NCI-H526 treated with DMSO at 0.1 percent for 48 hours (cell line): ENCODE data around the gene POLR3G.

ENCODE experiments used
- DNase-seq: peaks from one replicate; lab custom pipeline; 2025; lab: John Stamatoyannopoulos, UW

Gene POLR3G

DNA sequence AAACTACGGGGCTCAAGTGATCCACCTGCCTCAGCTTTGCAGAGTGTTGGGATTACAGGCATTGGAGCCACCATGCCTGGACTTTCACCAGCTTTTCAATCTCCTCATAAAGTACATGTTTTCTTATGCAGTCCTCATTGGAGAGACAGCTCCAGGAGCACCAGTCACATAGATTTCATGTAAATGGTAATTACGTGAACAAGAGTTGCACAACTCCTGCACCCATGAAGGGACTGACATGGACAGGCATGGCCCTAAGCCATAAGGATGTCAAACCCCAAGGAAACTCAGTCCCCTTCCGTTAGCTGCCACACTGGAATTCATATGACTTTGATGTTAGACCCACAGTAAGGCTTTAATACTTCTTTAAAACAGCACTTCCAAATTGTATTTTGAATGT, 76.3 kb downstream of the POLR3G start:
- no peak for DNase-seq

GRCh38 chr5:90551376-90551775, 76.7 kb downstream of the POLR3G start:
- no peak for DNase-seq

- DNase-seq, result no peak
Measured at GRCh38 chr5:90553711-90554110, 79.0 kb downstream of the POLR3G start.

- no peak for DNase-seq
Measured at GRCh38 chr5:90554358-90555006, 79.8 kb downstream of the POLR3G start.

DNA sequence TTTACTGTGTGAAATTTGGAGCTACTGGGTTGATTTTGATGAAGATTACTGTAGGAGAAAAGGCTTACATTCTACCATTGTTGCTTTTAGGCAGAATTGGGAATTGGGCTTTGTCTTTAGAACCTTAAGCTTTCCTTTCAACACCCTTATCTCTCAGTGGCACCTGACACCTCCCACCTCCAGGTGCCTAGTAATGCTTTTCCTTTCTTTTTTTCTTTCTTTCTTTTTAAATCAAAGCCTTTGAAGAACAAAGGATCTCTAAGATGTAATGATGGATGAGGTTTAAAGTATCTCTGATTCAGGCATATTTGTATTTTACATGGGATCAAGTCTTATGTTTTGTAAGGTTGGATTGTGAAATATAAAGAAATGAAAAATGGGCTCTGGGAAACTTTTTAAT, 81.0 kb downstream of the POLR3G start:
- no peak for DNase-seq

- no peak for DNase-seq
Measured at GRCh38 chr5:90557391-90557790, 82.7 kb downstream of the POLR3G start.

DNA sequence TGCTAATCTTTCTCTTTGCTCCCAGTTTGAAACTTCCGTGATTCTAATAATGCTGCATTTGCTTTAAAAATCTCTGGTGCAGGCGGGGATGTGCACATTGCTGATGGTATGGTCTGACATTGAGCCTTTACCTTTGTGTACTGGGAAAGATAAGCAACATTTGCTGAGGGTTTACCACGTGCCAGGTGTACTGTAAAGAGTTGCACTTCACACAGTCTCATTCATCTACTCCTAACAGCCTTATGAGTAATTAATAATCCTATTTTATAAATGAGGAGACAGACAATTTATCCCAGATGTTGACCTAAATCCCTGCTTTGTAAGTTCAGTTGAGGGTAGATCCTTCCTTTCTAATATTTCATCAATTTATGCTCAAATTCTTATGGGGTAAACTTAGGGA, 83.2 kb downstream of the POLR3G start:
- no peak for DNase-seq

DNA sequence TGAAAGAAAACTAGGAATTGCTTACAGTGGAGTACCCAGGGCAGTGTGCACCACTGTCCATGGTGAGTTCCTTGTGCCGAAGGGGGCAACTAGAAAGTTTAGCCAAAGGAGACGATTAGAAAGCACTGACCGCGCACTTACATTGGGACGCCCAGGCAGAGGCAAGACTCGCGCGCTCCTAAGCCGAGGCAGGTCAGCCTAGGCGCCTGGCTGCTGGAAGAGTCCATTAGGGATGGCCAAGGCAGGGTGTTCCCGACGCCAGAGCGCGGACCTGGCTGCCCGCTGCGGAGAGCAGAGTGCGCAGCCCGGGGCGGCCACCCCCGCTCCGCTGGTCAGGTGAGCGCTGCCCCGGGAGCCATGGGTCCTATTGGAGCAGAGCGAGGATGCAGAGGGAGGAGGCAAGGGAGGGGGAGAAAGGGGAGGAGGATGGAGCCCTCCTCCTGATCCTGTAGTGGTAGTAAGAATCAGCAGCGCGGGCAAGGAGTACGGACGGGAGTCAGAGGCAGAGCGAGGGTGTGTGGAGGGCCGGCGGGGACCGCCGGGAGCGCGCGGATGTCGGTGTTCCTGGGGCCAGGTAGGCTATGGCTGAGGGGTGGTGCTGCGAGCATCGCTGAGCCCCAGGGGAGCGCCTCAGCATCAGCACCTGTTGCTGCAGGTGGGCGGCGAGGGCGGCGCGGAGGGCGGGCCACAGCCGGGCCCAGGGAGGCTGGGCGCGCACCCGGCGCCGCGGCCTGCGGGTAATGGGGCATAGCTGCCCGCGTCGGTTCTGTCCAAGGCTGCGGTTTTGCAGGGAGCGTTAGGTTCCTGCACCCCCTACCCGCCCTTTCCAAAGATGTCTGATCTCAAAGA, 83.9 kb downstream of the POLR3G start, which contains the start of gene ADGRV1:
Gene ADGRV1, plus strand, starts transcription at position 454 of the 849 bp plus-strand sequence. Its CDS starts 99 bp downstream, at position 553.
- DNase-seq, result peak; percentile 77

- DNase-seq, result no peak
Measured at GRCh38 chr5:90560771-90561170, 86.1 kb downstream of the POLR3G start.

GRCh38 chr5:90561766-90562165, 87.1 kb downstream of the POLR3G start:
- no peak for DNase-seq

DNA sequence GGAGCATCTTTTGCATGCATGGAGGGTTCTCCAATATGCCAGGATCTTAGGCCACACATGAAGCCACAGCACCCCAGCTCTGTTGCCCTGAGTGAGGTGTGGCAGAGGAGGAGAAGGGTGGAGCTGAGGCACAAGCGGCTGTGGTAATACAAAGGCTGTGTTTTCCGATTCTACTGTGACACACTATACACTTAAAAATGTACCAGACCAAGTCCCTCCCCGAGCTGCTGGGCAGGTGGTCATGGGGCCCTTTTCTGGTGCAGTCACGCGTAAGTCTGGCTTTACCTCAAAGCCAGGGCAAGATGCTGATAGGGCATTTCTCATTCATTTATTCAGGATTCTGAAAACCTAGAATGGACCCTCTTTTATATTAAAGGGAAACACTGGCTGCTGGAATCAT, 87.7 kb downstream of the POLR3G start:
- peak; percentile 47 for DNase-seq

DNA sequence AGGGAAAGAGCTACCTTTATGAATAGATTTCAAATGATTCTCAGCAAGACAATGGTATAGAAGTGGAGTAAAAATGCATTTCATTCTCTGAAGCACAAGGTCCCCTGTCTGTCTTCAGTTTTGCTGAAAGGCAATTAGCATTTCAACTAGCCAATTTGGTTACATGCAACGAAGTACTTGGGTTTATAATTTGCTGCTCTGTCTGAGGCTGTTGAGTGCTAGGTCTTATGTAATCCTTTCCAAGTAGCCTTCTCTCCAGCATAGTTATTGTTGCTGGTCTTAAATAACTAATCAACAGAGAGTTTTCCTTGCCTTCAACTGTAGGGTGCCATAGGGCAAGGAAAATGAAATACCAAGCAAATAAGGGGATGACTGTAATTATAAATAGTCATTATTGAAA, 88.4 kb downstream of the POLR3G start:
- peak; percentile 17 for DNase-seq
